Stimulated activated CD8-positive, alpha-beta memory T cell treated with anti-CD3 and anti-CD28 coated beads, Interleukin-7, amount 100 ng/mL, for 4 hours (primary cell): ENCODE data around the gene MYO1A.
"Not testable (repeated sequence)": the region's sequence is repeated elsewhere in the genome, so short reads cannot be mapped to it uniquely, and the experiment has no call there.

Experiments
- DNase-seq, 2 donors: peaks; one replicate each; pipeline ENCODE4 v3.0.0-alpha.2; 2020; ENCODE audit warnings: low read depth in 2 of 2

MYO1A gene

GRCh38 chr12:56995930-56996496, 53.9 kb downstream of the MYO1A start:
- no peak for DNase-seq

DNA sequence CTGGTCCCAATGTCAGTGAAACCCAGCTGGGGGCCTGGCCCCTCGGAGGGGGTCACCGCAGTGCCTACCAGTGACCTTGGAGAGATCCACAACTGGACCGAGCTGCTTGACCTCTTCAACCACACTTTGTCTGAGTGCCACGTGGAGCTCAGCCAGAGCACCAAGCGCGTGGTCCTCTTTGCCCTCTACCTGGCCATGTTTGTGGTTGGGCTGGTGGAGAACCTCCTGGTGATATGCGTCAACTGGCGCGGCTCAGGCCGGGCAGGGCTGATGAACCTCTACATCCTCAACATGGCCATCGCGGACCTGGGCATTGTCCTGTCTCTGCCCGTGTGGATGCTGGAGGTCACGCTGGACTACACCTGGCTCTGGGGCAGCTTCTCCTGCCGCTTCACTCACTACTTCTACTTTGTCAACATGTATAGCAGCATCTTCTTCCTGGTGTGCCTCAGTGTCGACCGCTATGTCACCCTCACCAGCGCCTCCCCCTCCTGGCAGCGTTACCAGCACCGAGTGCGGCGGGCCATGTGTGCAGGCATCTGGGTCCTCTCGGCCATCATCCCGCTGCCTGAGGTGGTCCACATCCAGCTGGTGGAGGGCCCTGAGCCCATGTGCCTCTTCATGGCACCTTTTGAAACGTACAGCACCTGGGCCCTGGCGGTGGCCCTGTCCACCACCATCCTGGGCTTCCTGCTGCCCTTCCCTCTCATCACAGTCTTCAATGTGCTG, 54.6 kb downstream of the MYO1A start:
- DNase-seq = no peak

- no peak for DNase-seq
These were observed 55.6 kb downstream of the MYO1A start for GRCh38 chr12:56994231-56994746.

DNA sequence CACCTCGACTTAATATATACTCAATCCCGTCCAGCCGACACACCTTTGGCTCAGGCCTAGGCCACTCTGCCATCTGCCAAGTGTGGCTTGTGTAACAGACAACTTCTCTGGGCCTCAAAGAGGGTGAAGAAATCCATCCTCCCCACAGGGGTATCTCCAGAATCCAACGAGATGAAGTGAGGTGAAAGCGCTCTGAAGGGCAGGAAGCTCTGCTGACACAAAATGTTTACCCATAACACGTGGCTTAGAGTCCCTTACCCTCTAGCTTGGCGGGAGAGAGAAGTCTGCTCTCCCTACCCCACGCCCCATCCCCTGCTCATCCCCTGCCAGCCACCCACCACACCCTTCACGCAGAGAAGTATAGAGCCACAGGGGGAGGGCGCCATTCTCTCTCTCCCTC, 56.6 kb downstream of the MYO1A start:
- DNase-seq = no peak

- DNase-seq = no peak
These were observed 58.3 kb downstream of the MYO1A start for GRCh38 chr12:56991319-56992246.

- DNase-seq = no peak
These were observed 59.1 kb downstream of the MYO1A start for GRCh38 chr12:56990648-56991318.

GRCh38 chr12:56989861-56990610, 59.9 kb downstream of the MYO1A start:
- DNase-seq = no peak

DNA sequence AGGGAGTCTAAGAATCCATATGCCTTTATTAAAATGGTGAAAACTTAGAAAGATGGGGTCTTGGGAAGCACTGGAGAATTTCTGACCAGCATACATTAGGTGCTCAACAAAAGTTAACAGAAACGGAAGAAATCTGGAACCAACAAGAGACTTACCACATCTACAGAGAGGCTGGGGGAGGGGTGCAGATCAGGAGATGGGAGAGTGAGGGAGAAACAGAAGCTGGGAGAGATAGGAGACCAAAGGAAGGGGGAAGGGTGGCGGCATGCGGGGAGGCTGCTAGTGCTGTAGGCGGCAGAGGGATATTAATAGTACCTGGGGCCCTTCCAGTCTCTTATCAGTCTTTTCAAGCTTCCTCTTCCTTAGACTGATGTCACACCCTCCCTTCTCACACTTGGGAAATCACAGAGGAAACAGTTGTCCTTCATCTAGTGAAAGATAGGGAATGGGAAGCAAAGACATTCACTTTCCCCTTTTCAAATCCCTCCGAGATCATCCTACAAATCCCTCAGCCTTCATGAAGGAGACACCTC, 61.7 kb downstream of the MYO1A start:
- DNase-seq = no peak

GRCh38 chr12:56987551-56988053, 62.3 kb downstream of the MYO1A start:
- peak; percentile 32 to 57 for DNase-seq

DNA sequence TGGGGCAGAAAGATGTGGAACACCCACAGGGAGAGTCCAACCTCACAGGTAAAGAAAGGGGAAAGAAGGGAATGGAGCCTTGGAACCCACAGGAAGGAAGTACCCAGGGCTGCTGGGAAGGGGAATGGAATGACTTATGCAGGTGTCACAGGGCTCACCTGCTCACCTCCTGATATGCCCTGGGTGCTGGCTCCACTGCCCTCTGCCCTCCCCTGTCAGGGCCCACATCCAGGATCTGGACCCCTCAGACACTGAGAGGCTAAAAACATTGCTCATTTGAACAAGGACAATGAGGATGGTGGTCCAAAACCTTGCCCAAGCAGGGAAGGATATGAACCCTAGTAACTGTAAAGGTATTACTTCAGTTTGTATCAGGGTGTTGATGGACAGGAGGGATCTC, 62.9 kb downstream of the MYO1A start:
- DNase-seq = no peak

DNA sequence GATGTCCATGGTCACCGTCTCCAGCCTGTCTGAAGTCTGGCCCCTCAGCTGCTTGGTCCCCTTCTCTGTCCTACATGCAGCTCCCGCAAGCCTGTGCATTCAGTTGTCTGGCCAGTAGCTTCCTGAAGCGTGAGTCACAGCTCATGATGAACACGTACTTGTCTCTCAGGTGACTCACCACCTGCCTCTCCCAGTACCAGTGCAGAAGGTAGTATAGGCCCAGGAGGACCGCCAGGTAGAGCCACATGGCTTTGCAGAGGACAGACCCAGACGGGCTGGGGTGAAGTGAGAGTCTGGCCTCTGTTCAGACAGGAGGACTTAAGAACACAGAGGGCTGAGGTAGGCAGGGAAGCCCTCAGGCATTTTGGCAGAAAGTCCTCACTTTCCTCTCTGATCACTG, 64.2 kb downstream of the MYO1A start:
- DNase-seq = not testable (repeated sequence)

DNA sequence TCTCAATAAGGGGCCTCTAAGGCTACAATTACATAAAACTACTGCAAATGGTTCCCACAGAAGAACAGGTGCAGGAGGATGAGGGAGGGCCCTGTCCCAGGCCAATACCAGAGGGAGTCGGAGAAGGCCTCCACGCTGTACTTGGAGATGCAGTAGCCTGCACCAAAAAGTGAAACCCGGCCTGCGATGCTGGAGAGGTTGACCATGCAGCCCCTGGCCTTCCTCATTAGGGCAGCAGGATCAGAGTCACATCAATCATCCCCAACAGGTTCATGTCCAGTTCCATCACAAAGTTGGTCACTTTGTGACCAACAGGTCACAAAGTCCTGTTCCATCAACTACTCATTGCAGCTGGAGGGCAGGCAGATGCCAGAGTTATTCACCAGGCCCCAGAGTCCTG, 66.5 kb downstream of the MYO1A start:
- DNase-seq = no peak

DNA sequence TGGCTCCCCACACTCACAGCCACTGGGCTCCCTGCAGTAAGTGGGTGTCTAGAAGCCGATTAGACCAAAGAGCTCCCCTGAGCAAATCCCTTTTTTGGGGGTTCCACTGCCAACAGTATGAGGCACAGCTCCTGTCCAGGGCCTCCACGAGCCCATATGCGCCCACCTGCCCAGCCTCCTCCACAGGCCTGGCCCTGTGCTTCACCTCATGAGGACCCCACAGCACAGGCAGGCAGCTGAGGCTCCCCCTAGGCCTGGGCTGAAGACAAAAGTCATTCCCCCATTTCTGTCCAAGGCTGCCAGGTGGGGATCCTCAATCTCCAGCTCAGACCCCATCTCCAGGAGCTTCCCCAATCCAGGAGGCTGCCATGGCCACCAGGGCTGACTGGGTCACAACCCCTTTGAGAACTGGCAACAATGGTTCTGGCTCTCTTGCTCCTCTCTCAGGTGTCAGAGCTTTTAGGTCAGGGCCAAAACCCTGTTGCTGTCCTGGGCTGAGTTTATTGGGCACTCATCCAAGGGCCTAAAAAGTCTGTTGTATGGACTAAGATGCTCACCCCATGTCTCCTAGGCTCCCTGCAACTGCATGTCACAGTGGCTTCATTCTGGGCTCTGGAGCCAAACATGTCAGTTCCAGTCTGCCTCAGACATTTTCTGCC, 67.2 kb downstream of the MYO1A start:
- DNase-seq = not testable (repeated sequence)

GRCh38 chr12:56980941-56981530, 68.9 kb downstream of the MYO1A start:
- no peak for DNase-seq

DNA sequence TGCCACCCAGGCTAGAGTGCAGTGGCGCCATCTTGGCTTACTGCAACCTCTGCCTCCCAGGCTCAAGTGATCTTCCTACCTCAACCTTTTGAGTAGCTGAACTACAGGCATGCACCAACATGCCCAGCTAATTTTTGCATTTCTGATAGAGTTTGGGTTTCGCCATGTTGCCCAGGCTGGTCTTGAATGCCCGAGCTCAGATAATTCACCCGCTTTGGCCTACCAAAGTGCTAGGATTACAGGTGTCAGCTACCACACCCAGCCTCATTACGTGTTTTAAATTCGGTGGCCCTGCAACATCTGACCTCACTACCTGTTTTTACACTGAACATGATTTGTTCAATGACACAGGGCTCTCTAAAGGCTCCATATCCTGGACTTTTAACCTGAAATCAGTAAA, 69.7 kb downstream of the MYO1A start:
- no peak for DNase-seq

- no peak for DNase-seq
These were observed 70.3 kb downstream of the MYO1A start for GRCh38 chr12:56979628-56980027.
